ENCODE measurements around the gene TBC1D14.

TBC1D14 gene

GRCh38 chr4:6953751-6954380 is 44.2 kb downstream of the TBC1D14 start:
- no peak for DNase-seq (ENCODE audit: low spot score)

- DNase-seq (ENCODE audit: low spot score), result no peak
These were observed 45.8 kb downstream of the TBC1D14 start for GRCh38 chr4:6955261-6955911.

GRCh38 chr4:6956087-6956433 is 46.4 kb downstream of the TBC1D14 start:
- DNase-seq (ENCODE audit: low spot score), result no peak

- DNase-seq (ENCODE audit: low spot score), result no peak
These were observed 47.0 kb downstream of the TBC1D14 start for GRCh38 chr4:6956434-6957147.

- DNase-seq (ENCODE audit: low spot score), result no peak
These were observed 47.5 kb downstream of the TBC1D14 start for GRCh38 chr4:6957148-6957520.

GRCh38 chr4:6957994-6958393 is 48.4 kb downstream of the TBC1D14 start:
- no peak for DNase-seq (ENCODE audit: low spot score)

GRCh38 chr4:6959261-6959660 is 49.6 kb downstream of the TBC1D14 start:
- DNase-seq (ENCODE audit: low spot score), result no peak

GRCh38 chr4:6960154-6960553 is 50.5 kb downstream of the TBC1D14 start:
- no peak for DNase-seq (ENCODE audit: low spot score)

GRCh38 chr4:6960628-6961412 is 51.2 kb downstream of the TBC1D14 start:
- DNase-seq (ENCODE audit: low spot score), result no peak

- no peak for DNase-seq (ENCODE audit: low spot score)
These were observed 52.0 kb downstream of the TBC1D14 start for GRCh38 chr4:6961496-6962210.

- DNase-seq (ENCODE audit: low spot score), result no peak
These were observed 52.8 kb downstream of the TBC1D14 start for GRCh38 chr4:6962211-6963041.

GRCh38 chr4:6963139-6963611 is 53.5 kb downstream of the TBC1D14 start:
- DNase-seq (ENCODE audit: low spot score), result no peak

GRCh38 chr4:6964858-6965257 is 55.2 kb downstream of the TBC1D14 start:
- no peak for DNase-seq (ENCODE audit: low spot score)

- DNase-seq (ENCODE audit: low spot score), result no peak
These were observed 55.7 kb downstream of the TBC1D14 start for GRCh38 chr4:6965329-6965728.

GRCh38 chr4:6967846-6968340 is 58.3 kb downstream of the TBC1D14 start:
- DNase-seq (ENCODE audit: low spot score), result no peak

- DNase-seq (ENCODE audit: low spot score), result no peak
These were observed 58.9 kb downstream of the TBC1D14 start for GRCh38 chr4:6968496-6968895.

GRCh38 chr4:6969826-6970800 is 60.5 kb downstream of the TBC1D14 start:
- no peak for DNase-seq (ENCODE audit: low spot score)

GRCh38 chr4:6971536-6972374 is 62.1 kb downstream of the TBC1D14 start:
- DNase-seq (ENCODE audit: low spot score), result no peak

- DNase-seq (ENCODE audit: low spot score), result no peak
These were observed 62.7 kb downstream of the TBC1D14 start for GRCh38 chr4:6972375-6972650.

All from activated CD4-positive, alpha-beta T cell treated with anti-CD3 and anti-CD28 coated beads, Interleukin-2, Interleukin-4, amounts not matched to agents 100 ng/mL and 50 ng/mL, durations not matched to agents 16 hours and 8 hours (primary cell).